HTR-8/SVneo (cell line): ENCODE measurements around the gene PDE1A.
A peak's percentile ranks its signal among the peaks of the same experiment; 100 is the strongest.

Source experiments
- DNase-seq: peaks from one replicate; pipeline ENCODE4 v3.0.0; 2011; ENCODE audit warnings: low spot score, mixed read lengths; ENCODE audit not compliant: insufficient read length
- FAIRE-seq: peaks from 2 replicates; lab custom pipeline; 2011; peaks lifted over from hg19 to GRCh38; lab: Jason Lieb, UNC

The PDE1A gene

DNA sequence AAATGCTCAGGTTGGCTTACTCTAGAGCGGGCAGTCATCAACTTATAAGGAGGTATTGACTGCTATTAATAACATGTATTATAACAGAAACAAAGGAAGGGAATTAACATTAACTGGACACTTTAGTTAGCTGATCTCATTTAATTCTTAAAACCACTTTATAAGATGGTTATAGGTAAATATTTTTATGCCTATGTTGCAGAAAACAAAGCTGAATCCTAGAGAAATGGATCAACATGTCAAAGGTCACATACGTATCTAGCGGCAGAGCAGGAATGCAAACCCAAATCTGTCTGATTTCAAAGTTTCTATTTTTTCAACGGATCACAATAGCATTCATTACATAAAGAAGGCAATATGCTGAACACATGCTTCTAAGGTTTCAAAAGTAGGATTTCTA, 200.0 kb downstream of the PDE1A start:
- DNase-seq (no peak), FAIRE-seq (no peak)

DNA sequence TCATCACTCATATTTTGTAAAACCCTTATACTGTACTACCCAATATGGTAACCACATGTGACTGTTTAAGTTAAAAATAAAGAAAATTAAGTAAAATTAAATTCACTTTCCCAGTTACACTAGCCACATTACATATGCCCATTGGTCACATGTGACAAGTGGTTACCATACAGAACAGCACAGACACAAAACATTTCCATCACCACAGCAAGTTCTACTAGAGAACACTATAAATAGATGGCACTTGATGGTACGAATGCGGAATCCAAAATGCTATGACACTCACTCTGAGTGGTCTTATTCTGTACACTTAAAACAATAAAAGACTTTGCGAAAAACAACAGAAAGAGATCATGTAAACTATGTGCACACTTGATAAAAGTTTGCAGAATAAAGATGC, 202.2 kb downstream of the PDE1A start:
- FAIRE-seq (no peak), DNase-seq (no peak)

DNA sequence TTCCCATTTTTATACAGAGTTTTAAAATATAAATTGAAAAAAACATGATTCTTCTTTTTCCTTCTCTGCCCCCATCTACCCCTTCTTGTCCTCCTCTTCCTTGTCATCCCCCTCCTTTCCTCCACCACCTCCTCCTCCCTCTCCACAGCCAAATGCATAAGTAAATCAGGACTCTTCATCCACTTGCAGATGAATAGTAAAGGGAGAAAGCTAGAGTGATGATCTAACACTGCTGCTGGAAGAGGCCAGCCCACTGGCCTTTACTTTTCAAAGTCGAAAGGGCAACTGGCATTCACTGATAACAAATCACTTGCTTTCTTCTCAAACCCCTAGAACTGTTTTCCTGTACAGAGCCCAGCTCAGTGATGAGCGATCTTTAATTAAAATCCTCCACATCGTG, 205.8 kb downstream of the PDE1A start:
- no peak for FAIRE-seq
- DNase-seq = no peak

DNA sequence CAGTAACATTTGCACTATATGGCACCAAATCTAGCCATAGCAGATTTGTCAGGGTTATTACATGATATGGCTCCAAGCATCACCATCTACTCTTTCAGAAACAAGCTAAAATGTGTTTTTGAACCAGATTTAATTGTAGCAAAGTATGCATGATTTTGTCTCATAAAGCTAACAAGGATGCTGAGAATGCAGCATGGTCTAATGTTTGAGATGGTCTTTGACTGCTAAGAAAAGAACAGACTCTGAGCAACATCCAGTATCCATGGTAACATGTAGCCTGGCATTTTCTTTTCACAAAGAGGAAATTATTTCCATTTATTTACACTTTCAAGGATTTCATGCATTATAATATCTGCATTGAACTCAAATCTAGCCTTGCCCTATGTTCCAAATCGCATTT, 206.5 kb downstream of the PDE1A start:
- no peak for DNase-seq
- FAIRE-seq = no peak

DNA sequence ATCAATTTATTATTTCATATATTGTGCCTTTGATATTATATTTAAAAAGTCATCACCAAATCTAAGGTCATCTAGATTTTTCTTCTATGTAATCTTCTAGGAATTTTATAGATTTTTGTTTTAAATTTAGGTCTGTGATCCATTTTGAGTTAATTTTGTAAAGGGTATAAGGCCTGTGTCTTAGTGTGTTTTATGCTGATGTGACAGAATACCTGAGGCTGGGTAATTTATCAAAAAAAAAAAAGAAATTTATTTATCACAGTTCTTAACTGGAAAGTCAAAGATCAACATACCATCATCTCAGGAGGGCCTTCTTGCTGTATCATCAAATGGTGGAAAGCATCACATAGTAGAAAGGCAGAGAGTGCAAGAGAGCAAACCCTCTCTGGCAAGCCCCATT, 216.2 kb downstream of the PDE1A start:
- DNase-seq (no peak), FAIRE-seq (no peak)

DNA sequence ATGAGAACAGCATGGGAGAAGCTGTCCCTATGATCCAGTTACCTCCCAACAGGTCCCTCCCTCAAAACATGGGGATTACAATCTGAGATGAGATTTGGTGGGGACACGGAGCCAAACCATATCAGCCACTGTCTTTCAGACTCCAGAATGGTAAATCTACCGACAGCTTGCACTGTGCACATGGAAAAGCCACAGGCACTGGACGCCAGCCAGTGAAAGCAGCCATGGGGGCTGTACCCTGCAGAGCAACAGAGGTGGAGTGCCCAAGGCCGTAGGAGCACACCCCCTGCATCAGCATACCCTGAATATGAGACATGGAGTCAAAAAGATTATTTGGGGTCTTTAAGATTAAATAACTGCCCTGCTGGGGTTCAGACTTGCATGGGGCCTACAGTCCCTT, 218.4 kb downstream of the PDE1A start:
- DNase-seq (no peak), FAIRE-seq (no peak)

DNA sequence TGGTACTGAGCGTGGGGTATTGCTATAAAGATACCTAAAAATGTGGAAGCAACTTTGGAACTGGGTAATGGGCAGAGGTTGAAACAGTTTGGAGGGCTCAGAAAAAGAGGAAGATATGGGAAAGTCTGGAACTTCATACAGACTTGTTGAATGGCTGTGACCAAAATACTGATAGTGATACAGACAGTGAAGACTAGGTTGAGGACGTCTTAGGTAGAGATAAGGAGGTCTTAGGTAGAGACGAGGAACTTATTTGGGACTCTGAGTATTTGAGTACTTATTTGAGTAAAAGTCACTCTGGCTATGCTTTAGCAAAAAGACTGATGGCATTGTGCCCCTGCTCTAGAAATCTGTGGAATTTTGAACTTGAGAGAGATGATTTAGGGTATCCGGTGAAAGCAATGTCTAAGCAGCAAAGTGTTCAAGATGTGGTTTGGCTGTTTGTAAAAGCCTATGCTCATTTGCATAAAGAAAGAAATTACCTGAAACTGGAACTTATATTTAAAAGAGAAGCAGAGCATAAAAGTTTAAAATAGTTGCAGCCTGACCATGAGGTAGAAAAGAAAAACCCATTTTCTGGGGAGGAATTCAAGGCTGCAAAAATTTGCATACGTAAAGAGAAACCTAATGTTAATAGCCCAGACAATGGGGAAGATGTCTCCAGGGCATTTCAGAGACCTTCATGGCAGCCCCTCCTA, 219.6 kb downstream of the PDE1A start:
- DNase-seq (no peak), FAIRE-seq (no peak)

DNA sequence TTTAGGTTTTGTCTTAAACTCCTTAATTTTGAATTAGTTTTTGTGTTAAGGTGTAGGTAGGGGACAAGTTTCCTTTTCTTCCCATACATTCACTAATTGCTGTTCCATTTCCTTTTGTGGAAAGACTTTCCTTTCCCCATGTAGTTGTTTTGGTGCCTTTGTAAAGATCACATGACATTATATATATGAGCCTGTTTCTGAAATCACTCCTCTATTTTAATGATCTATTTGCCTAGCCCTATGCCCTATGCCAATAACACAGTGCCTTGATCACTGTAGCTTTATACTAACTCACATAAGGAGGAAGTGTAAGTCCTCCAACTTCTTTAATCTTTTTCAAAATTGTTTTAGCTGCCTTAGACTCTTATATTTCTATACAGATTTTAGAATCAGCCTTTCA, 229.3 kb downstream of the PDE1A start:
- DNase-seq (no peak), FAIRE-seq (no peak)

DNA sequence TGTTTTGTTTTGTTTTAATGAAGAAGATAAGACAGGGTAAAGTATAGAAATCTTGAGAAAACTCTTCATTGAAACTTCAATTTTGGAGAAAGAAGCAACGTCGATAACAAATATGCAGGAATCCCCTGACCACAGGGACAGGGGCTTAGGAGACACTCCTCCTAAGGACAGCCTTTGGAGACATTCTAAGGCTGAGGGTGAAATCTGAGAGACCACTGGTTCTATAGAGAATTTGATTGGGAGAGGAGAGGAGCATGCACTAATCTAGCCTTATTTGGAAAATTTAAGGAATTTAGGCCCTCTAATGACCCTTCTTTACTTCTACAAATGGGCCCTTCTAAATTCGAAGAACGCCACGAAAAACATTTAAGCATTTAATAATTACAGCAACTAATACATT, 233.5 kb downstream of the PDE1A start:
- DNase-seq (no peak), FAIRE-seq (no peak)

DNA sequence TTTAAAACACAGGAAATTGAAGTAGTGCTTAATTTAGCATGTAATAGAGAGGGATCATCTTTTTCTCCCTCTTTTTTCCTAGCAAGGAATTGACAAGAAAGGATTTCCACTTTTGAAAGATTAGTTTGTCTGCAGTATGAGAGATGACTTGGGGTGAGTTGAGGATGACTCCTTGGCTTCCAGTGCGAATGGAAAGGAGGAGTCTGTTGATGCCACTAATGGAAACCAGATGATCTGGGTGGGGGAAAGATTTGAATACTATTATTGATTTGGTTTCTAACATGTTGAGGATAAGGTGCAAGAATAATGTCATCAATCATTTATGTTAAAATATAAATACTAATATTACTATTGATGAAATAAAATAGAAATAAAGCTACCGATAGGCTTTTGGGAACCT, 235.8 kb downstream of the PDE1A start:
- DNase-seq (no peak), FAIRE-seq (no peak)

DNA sequence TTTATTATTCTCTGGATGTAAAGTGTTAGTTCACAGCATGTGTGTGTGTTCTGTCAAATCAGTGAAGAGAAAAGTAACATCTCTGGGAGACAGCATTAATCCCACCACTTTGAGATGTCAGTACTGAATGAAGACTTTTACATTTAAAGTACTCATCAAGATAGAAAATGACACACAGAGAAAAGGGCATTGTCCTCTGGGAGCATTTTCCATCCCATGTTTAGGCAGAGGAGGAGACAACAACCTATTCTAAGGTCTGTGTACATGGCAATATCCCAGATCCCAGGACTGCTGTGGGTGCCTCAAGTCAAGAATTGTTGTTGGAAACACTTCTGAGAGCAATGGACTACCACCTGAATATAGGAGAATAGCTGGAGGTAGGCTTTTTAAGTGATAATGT, 239.7 kb downstream of the PDE1A start:
- DNase-seq = no peak

DNA sequence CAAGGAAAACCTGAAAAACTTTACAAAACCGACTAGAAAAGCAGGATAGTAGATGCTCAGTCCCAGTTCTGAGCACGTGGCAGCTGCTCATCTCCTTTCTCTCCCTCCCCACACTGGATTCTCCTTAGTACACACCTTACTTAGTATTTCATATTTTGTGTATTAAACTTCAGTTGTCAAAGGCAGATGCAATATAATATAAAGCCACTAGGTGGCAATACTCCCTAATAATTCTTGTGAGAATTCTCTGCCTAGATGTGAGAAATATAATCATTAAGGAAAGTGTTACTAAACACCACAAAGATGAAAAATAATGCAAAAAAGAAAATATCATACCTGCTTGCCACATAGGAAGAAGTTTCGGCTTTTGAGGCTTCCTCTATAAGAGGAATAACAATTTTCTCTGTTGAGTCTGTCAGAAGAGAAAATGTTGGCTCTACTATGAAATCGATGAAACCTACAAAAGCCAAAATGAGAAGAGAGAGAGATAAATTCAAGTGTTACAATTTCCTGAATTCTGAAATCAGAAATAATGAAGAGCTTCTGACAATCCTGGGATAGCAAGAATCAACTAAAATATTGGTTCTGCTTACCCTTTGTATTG, 240.6 kb downstream of the PDE1A start:
- DNase-seq = peak; percentile 12
- FAIRE-seq = no peak

More for the DNA sequence above, 239.7 kb downstream of the PDE1A start:
- FAIRE-seq = peak; percentile 44

DNA sequence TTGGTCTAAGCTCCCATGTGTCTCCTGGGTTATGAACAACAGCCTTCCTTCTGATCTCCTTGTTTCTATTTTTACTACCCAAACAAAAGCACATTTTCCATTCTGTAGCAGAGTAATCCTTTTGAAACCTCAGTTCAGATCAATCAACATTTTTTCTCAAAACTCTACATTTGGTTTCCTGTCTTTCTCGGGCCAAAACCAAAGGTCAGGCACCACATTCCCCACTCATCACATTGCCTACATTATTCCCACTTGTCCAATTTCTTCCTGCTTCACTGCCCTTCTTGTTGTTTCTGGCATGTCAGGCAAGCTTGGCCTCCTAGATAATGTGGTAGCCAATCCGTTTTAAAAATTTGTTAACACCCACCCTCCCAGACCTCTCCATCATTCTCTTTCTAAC, 244.4 kb downstream of the PDE1A start:
- DNase-seq (no peak), FAIRE-seq (no peak)

DNA sequence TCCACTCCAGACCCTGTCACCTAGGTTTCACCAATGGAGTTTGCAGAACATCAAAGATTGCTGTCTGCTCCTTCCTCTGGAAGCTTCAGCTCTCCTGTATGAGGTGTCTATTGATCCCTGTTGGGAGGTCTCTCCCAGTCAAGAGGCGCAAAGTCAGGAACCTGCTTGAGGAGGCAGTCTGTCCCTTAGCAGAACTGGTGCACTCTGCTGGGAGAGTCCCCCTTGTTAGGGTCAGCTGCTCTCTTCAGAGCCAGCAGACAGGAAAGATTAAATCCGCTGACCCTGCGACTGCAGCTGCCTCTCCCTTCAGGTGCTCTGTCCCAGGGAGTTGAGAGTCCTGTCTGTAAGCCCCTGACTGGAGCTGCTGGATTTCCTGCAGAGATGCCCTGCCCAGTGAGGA, 245.5 kb downstream of the PDE1A start:
- FAIRE-seq = no peak
- DNase-seq = no peak

DNA sequence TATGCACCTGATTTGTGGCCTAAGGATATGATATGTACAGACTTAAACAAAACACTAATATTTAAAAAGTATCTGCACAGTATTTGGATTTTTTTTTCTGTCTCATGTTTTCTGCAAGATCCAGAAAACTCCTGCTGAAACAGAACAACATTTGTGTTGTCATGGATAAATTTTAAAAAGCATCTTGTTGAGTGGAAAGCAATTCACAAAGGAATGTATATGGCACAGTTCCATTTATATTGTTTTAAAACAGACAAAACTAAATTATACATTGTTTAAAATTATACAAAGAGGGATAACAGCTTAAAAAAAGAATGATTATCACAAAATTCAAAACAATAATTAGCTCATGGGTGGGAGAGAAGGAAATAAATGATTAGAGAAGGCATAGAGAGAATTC, 247.7 kb downstream of the PDE1A start:
- DNase-seq = no peak
- FAIRE-seq = no peak

DNA sequence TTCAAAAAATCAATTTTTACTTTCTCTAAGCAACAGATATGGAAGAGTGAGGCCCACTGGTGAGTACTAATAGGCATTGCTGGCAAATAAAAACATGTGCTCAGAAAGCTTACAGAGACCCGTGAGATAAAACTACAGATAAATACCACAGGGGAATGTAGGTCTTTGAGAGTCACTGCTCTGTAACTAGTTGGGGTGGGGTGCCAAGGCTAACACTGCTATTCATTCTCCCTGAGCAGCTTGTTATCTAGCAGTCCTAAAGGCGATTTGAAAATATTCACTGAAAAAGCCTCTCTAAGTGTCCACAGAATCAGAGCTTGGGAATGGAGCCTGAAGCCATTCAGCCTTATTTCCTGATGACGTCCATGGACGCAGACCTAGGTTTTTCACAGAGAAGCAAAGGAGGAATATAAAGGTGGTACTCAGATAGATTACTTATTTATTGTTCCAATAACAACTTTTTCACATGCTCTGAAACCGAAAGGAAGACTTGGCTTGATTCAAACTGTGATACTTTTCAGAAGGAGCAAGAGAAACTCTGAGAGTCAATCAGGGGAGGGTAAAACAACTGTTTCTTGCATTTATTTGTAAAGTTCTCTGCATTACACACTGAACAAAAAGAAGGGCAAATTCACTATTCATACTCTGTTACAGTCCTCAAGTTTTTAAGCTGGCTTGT, 252.8 kb downstream of the PDE1A start:
- no peak for DNase-seq
- FAIRE-seq = no peak

DNA sequence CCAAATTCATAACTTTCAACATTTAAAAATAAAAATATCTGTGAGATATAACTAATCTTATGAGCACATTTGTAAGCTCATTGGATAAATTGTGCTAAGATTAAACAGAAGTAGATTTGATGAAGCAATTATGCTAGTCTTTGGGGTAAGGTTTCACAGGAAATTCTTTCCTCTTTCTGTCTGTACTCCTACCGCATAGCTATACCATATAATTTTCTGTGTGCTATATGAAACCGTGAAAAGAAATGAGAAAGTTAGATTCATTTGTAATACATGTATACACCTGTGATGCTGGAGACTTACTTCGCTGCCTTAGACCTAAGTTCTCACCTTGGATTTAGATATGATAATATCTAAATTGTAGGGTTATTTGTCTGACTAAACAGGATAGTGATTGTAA, 256.5 kb downstream of the PDE1A start:
- FAIRE-seq (no peak), DNase-seq (no peak)

DNA sequence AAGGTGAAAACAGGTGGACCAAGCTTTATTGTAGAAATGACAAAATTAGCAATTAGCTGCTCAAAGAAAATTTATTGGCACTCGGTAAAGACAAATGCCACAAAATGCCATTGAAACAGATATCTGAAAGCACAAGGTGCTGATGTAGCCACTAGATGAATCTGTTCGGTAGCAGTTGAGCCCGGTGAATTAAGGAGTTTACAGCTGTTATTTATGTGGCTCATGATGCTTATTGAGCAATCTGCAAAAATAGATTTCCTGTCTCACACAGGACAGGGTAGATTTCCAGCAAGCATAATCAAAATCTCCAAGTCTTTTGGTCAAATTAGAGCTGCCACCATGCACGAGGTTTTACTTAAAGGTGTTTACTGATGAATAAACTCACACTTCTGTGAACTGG, 259.0 kb downstream of the PDE1A start:
- FAIRE-seq (no peak), DNase-seq (no peak)

DNA sequence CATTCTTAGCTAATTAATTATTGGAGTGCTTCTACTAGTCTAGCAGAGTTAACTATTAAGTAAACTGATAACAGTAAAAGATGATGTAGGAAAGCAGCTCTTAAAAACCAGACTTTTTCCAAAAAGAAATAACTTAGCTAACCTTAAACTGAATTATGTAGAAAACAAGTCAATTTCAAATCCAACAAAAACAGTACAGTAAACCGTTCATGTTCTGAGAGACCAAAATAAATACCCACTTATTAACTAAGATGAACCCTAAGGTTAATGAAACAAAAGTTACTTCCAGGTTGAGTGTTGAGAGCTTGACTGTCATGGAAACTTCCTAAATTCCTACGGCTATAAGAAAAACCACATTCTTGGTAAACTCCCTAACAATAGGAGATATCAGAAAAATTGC, 260.0 kb downstream of the PDE1A start:
- DNase-seq (no peak), FAIRE-seq (no peak)

DNA sequence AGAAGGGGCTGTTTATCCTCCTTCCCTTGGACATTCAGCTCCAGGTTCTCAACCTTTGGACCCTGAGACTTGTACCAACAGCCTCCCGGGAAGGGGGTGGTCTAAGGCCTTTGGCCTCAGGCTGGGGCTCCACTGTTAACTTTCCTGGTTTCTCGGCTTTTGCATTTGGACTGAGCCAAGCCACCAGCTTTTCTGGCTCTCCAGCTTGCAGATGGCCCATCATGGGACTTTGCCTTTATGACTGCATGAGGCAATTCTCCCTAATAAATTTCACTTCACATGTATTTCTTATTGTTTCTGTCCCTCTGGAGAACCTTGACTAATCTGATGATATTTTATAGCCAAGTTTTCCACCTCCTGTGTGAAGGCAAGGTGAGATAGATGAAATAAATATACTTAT, 260.4 kb downstream of the PDE1A start:
- FAIRE-seq (no peak), DNase-seq (no peak)

DNA sequence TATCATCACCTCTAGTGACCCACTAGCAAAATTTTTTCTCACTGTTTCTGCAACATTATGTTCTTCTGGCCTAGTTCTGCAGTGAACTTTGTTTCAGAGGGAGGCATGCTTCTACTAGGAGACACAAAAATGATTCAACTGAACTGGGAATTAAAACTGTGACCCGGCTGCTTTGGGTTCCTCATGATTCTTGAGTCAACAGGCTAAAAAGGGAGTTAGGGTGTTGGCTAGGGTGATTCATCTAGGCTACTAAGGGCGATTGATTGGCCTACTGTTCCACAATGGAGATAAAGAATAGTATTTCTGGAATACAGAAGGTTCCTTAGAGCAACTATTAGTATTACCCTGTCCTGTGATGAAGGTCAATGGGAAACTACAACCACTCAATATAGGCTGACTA, 261.6 kb downstream of the PDE1A start:
- no peak for FAIRE-seq
- DNase-seq = no peak

DNA sequence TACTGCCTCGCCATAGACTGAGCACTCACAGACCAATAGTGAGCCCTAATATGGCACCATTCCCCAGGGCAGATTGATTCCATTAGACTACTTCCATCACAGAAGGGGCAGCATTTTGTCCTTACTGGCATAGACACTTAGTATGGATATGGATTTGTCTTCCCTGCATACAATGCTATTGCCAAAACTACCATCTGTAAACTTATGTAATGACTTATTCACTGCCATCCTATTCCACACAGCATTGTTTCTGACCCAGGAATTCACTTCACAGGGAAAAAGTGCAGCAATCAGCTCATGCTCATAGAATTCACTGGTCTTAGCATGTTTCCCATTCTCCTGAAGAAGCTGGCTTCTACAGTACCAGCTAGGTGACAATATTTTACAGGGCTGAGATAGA, 262.1 kb downstream of the PDE1A start:
- FAIRE-seq (peak; percentile 52), DNase-seq (no peak)
